Vagina (tissue), 2 donors: ENCODE data around the gene INO80C. TPM values are rescaled to one million over a fixed set of nuclear protein-coding genes. Genes with fewer than 3 reads are reported as not detected.

Experiments
- DNase-seq, 2 donors: peaks; one replicate each; pipeline ENCODE4 v3.0.0-alpha.2; 2017; ENCODE audit errors: extremely low spot score in 2 of 2
- H3K27ac ChIP-seq: fragments of 200-600 bp; sonication (generic); one replicate; pipeline ENCODE4 v1.5.1; 2019
- H3K27me3 ChIP-seq: fragments of 200-600 bp; sonication (generic); one replicate; pipeline ENCODE4 v1.5.1; 2019
- H3K36me3 ChIP-seq, 2 donors: fragments of 200-600 bp; sonication (generic); one replicate each; pipeline ENCODE4 v1.5.1; 2017 to 2019
- H3K4me1 ChIP-seq: fragments of 200-600 bp; sonication (generic); one replicate; pipeline ENCODE4 v1.5.1; 2019
- H3K4me3 ChIP-seq, 2 donors: fragments of 200-600 bp; sonication (generic); 1 replicate in 1 of 2; 2 replicates in 1 of 2; pipeline ENCODE4 v1.5.1; 2016 to 2019
- H3K9me3 ChIP-seq: fragments of 200-600 bp; sonication (generic); one replicate; pipeline ENCODE4 v1.5.1; 2019
- POLR2A ChIP-seq, 2 donors: fragments of 450-650 bp; IDR thresholded peaks; one replicate each; pipeline ENCODE4 v1.6.1; 2017; ENCODE audit warnings: antibody characterized with exemption in 2 of 2, mild to moderate bottlenecking in 2 of 2, moderate library complexity in 2 of 2
- POLR2AphosphoS5 ChIP-seq, 2 donors: sonication (generic); formaldehyde crosslinking; IDR thresholded peaks; one replicate each; pipeline ENCODE4 v1.9.0; 2017; ENCODE audit warnings: antibody characterized with exemption in 2 of 2, mild to moderate bottlenecking in 2 of 2, low read depth in 1 of 2; ENCODE audit not compliant: insufficient read depth in 1 of 2
- intact Hi-C: fragments of 100-400 bp; cut with DNase I; formaldehyde crosslinking; loops from one replicate; pipeline ENCODE4 v1.15.1; 2023
- total RNA-seq: library from RNA; depleted of rRNA; stranded (reverse); fragments of >200 nt; gene quantifications from one replicate; pipeline ENCODE4 v1.2.3, GENCODE V29; 2016
- TF ChIP-seq, protein P1 (sequence below), 3 experiments: fragments of 450-650 bp in 2 of 3; fragments of 200-600 bp in 1 of 3; sonication (generic) in 1 of 3; IDR thresholded peaks; one replicate each; pipeline ENCODE4 v1.5.1; 2017 to 2019; ENCODE audit warnings: antibody characterized with exemption in 3 of 3, mild to moderate bottlenecking in 2 of 3, moderate library complexity in 2 of 3

The INO80C gene
- total RNA-seq, 1 donor from 2014 or later = 21.1 TPM

DNA sequence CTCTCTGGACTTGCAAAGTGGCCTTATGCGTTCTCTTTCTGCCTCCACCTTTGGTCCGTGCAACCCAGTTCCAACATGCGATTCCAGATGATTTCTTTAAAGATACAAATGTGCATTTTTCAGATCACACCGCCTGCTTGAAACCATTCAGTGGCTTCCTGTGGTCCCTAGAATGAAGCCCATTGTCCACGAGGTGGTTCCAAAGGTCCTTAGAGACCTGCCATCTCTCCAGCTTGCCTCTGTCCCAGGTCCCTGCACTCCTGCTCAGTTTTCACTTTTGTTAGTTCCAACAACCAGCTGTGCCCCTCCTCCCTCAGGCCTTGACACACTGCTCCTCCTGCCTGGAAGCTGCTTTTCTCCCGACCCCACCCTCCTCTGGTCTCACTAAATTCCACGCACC lies 3.6 kb upstream of the INO80C start:
- no peaks in the 10 kb centered on the region for H3K27me3 ChIP-seq
- no peak for DNase-seq
- no peak overlapping the region for H3K4me3 ChIP-seq
- no peak overlapping the region for H3K27ac ChIP-seq
- H3K4me1 ChIP-seq = peaks cover 8% of the 10 kb centered on the region
- H3K36me3 ChIP-seq = no peaks in the 10 kb centered on the region
- intact Hi-C loops = no loop called here
- TF ChIP-seq, protein P1, sequence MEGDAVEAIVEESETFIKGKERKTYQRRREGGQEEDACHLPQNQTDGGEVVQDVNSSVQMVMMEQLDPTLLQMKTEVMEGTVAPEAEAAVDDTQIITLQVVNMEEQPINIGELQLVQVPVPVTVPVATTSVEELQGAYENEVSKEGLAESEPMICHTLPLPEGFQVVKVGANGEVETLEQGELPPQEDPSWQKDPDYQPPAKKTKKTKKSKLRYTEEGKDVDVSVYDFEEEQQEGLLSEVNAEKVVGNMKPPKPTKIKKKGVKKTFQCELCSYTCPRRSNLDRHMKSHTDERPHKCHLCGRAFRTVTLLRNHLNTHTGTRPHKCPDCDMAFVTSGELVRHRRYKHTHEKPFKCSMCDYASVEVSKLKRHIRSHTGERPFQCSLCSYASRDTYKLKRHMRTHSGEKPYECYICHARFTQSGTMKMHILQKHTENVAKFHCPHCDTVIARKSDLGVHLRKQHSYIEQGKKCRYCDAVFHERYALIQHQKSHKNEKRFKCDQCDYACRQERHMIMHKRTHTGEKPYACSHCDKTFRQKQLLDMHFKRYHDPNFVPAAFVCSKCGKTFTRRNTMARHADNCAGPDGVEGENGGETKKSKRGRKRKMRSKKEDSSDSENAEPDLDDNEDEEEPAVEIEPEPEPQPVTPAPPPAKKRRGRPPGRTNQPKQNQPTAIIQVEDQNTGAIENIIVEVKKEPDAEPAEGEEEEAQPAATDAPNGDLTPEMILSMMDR (IDR thresholded peaks at IDR 0.05) = no peak
- TF ChIP-seq POLR2A (IDR thresholded peaks at IDR 0.05) (no peak), POLR2AphosphoS5 (IDR thresholded peaks at IDR 0.05; ENCODE audit: insufficient read depth in 1 of 2, low read depth in 1 of 2) (no peak)
- no peaks in the 10 kb centered on the region for H3K9me3 ChIP-seq

DNA sequence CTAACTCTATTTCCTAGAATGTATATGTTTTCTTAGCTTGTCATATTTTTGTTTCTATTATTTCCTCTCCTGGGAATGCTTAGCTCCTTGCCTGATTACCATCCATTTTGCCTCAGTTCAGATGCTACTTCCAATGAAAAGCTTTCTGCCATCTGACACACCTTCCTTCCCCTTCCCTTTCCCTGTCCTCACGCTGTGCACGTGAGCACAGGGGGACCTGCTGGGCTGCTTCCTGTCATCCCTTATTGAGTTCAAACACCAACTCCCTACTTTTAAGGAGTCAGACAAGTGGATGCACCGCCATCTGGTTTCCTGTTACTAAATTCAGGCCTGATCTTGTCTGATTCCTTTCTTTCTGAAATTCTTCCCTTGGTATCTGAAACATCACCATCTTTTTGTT lies 2.4 kb upstream of the INO80C start:
- intact Hi-C loops = no loop called here
- Histone ChIP-seq H3K4me1 (peaks cover 19% of the 10 kb centered on the region), H3K27ac (no peak overlapping the region), H3K9me3 (no peaks in the 10 kb centered on the region), H3K4me3 (no peak overlapping the region), H3K36me3 (no peaks in the 10 kb centered on the region), H3K27me3 (no peaks in the 10 kb centered on the region)
- TF ChIP-seq, protein P1 (IDR thresholded peaks at IDR 0.05) = no peak
- TF ChIP-seq POLR2AphosphoS5 (IDR thresholded peaks at IDR 0.05; ENCODE audit: insufficient read depth in 1 of 2, low read depth in 1 of 2) (no peak), POLR2A (IDR thresholded peaks at IDR 0.05) (no peak)
- peak in 1 of 2 donors; percentile 42 for DNase-seq

DNA sequence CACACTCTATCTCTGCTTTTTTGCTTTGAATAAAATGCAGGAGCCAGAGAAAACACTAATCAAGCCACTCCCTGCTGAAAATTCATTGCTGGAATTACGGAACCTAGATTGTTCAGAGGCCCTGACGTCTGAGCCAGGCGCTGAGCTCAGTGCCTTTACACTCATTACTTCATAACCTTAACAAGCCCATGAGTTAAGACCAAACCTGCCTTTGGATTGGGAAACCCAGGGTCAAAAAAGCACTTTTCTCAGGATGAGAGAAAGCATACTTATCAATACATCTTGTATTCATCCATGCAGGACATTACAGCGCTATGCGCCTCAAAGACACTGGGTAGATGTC lies 762 bp downstream of the INO80C start:
- peak overlapping the region; percentile 91 for H3K27ac ChIP-seq
- DNase-seq = no peak
- peaks cover 19% of the 10 kb centered on the region for H3K4me1 ChIP-seq
- no peaks in the 10 kb centered on the region for H3K9me3 ChIP-seq
- TF ChIP-seq POLR2A (IDR thresholded peaks at IDR 0.05) = no peak
- no peak for TF ChIP-seq POLR2AphosphoS5 (IDR thresholded peaks at IDR 0.05; ENCODE audit: insufficient read depth in 1 of 2, low read depth in 1 of 2)
- TF ChIP-seq, protein P1 (IDR thresholded peaks at IDR 0.05) = no peak
- H3K27me3 ChIP-seq = no peaks in the 10 kb centered on the region
- no peaks in the 10 kb centered on the region for H3K36me3 ChIP-seq
- peak overlapping the region; percentile 63 to 69 for H3K4me3 ChIP-seq
- intact Hi-C loops = no loop called here

DNA sequence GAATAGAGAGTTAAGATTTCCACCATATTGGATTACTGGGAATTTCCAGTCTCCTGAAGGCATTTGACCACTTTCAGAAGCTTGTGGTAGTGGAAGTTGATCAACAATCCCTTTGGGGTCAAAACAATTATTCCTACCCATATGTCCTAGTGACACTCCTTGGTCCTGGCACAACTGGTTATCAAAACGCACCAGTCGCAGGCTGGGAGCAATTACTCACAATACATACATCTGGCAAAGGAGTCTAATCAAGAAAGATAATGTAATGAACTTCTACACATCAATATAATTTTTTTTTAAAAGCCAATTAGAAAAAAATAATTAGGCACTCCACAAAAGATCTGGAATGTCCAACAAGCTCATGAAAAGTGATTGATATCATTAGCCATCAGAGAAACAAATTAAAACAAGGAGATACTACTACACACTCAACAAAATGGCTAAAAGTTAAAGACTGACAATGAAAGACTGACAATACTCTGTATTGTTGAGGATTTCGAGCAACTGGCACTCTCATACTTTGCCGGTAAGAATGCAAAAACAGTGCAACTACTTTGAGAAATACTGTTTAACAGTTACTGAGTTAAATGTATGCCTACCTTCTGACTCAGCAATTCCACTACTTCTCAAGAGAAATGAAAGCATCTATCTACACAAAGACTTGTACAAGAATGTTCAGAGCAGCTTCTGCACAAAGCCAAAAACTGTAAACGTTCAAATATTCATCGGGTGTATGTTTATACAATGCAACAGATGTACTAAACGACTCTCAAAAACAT lies 2.0 kb downstream of the INO80C start:
- intact Hi-C loops = no loop called here
- DNase-seq = no peak
- Histone ChIP-seq H3K27me3 (no peaks in the 10 kb centered on the region), H3K4me1 (peaks cover 19% of the 10 kb centered on the region), H3K9me3 (no peaks in the 10 kb centered on the region), H3K36me3 (no peaks in the 10 kb centered on the region), H3K4me3 (no peak overlapping the region), H3K27ac (no peak overlapping the region)
- TF ChIP-seq, protein P1 (IDR thresholded peaks at IDR 0.05) = no peak
- TF ChIP-seq POLR2A (IDR thresholded peaks at IDR 0.05) (no peak), POLR2AphosphoS5 (IDR thresholded peaks at IDR 0.05; ENCODE audit: insufficient read depth in 1 of 2, low read depth in 1 of 2) (no peak)
